D721Med (cell line): ENCODE data around the gene PPP1CC.

ENCODE experiments used
- DNase-seq: peaks from one replicate; pipeline ENCODE4 v3.0.0; 2011; ENCODE audit warnings: low spot score; ENCODE audit not compliant: insufficient read length
- FAIRE-seq: peaks from 2 replicates; lab custom pipeline; 2011; peaks lifted over from hg19 to GRCh38; lab: Jason Lieb, UNC
- CTCF ChIP-seq: IDR thresholded peaks from 2 replicates; pipeline ENCODE4 v1.5.1; 2012; ENCODE audit warnings: mild to moderate bottlenecking, control low read depth; ENCODE audit not compliant: insufficient read depth; ENCODE audit errors: missing control alignments

PPP1CC gene

DNA sequence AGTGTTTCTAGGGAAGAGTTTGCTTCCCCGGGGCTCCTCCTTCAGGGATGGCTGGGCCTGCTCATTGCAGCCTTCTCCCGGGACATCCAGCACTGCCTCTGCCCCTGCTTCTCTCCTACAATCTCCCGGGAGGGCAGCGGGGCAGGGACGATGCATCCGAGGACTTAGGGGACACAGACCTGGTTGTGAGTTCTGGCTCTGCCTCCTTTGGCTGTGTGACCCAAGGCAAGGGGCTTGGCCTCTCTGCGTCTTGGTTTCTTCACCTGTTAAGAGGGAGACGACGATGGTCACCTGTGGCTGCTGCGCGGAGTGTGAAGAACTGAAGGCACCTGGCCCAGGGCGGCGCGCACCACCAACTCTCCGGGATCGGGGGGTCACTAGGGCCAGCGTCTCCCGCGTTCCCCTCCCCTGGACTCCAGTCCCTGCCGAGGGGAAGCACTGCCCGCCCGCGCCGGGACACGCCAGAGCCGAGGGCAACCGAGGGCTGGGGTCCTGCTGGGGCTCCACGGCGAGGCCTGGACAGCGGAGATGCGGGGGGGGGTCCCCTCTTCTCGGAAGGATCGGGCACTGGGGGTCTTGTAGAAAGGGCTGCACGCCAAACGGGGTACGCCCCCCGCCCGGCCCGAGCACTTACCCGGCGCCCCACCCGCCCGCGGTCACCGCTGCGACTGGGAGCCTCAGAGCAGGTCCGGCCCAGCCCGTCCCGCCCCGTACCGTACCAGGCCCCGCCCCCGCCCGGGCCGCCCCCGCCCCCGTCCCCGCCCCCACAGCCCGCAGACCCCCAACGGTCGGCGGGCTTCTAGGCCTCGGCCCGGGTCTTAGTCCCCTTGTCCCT, 54.0 kb downstream of the PPP1CC start, which contains the start of gene HVCN1:
HVCN1 (minus strand) TSS at position 670 of the 835 bp plus-strand sequence. CDS start 5,870 bp downstream, outside the sequence.
- FAIRE-seq (no peak), DNase-seq (no peak)
- no peak for TF ChIP-seq CTCF

GRCh38 chr12:110687396-110688169, 55.1 kb downstream of the PPP1CC start:
- FAIRE-seq: no peak
- TF ChIP-seq CTCF: no peak
- DNase-seq: no peak

DNA sequence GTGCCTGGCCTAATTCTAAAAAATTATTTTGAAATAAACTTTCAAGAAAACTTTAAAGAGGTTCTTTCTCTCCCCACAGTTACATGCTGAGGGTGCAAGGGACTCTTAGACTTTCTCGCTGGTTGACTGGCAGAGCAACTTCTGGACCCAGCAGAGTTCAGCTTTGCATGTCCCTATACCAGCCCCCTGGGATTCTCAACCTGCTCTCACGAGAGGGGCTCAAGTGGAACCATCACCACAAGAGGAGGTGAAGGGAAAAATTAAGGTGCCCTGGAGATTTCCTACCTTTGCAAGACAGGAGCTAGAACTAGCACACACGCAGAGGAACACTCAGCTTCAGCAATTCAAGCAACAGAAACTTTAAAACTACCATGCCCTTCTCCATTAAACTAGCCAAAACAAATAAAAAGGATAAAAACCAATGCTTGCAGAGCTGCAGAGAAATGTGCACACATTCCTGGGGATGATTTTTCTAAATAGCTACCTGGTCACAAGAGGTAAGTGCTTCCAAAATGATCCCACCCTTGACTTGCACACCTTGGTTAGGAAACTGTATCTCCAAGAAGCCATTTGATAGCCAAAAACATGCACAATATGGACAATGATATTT, 56.3 kb downstream of the PPP1CC start:
- TF ChIP-seq CTCF: no peak
- FAIRE-seq (no peak), DNase-seq (no peak)

DNA sequence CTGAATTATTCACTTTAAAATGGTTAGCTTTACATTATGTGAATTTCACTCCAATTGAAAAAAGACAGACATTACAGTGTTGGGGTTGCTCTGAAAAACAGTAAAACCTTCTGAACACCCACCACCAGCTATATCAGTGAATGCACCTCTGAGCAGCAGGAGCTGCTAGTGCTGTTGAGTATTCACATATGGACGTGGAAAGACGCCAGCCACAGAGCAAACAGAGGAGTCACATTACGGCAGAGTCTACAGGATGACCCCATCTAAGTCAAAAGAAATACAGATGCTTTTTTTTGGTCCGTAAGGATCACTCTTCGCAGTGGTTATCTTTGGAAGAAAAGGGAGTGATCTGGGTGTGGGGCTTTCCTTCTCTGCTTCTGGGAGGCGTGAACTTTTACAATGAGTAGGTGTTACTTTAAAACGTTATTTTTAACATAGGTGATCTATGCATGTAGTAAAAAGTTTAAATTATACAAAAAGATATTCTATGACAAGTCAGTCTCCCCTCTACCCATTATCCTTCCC, 58.3 kb downstream of the PPP1CC start:
- TF ChIP-seq CTCF: no peak
- DNase-seq (no peak), FAIRE-seq (no peak)

GRCh38 chr12:110683888-110684287, 58.8 kb downstream of the PPP1CC start:
- no peak for DNase-seq
- FAIRE-seq: no peak
- TF ChIP-seq CTCF: no peak

DNA sequence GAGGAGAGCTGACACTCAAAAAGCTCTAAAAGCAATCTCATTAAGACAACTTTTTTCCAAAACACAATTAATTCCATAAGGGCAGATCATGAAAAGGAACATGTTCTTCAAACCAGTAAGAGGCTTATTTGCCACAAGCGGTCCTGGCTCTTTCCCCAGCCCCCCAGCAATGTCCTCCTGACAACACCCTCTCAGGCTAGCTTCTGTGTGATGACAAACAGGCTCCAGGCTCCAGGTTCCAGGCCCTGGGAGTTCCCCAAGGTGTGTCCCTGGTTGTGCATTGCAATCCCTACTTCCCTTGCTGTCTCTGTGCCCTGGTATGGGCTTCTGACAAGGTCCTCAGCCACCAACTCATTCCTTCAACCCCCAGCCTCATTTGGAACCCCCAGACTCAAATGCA, 62.7 kb downstream of the PPP1CC start:
- DNase-seq (no peak), FAIRE-seq (no peak)
- no peak for TF ChIP-seq CTCF
